RKO (cell line): ENCODE results near the gene KCNJ3.
"Not testable (repeated sequence)": the region's sequence is repeated elsewhere in the genome, so short reads cannot be mapped to it uniquely, and the experiment has no call there.

Experiments
- DNase-seq: peaks from one replicate; pipeline ENCODE4 v3.0.0-alpha.2; 2016; ENCODE audit warnings: low spot score

KCNJ3 gene

DNA sequence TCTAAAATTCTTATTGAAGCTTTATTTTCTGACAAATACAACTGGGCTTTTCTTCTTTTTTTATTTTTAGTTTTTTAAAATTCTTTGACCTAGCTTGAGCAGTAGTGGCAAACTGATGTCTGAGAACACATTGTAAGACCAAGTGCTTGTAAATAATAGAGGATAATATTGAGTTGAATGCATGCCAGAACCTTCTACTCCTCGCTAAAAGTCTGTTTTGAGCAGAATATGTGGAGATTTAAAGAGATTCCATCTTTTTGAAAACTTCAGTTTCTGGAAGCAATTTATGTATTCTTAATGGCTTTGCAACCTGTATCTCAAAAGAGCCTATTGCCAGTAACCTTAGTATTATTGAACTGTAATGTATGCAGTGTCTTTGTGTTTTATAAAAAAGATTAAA, 148.3 kb downstream of the KCNJ3 start:
- DNase-seq, result no peak

DNA sequence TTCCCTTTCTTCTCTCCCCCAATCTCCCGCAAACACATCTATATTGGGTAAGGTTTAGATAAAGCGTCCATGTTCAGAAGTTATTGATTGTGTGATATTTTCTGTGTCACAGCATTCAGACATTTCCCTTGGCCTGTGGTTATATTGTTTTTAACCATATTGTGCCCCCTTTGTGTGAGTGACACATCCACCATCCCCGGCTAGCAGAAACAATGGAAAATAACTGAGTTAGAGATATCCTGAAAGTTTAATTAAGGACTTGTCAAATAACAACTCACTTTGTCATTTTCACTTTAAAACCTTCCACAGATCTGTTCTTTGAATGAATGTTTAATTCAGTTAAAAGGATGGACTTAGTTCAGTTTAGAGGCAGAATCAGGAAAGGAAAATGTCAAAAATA, 151.0 kb downstream of the KCNJ3 start:
- DNase-seq, result no peak

DNA sequence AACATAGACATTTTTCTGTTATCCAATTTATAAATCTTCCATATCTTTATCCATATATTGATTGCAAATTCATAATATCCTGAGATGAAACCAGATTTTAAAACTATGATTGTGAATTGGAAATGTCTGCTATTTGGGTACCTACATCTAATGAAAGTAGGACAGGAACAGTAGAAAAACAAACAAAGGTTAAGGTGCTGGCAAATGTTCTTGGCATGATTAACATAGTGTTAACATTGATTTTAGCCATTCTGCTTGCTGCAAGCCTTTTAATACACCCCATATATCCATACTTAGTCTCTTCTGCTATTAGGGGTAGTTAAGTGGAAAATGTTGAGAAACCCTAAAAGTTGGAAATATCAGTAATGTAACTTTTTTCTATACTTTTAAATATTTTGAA, 152.0 kb downstream of the KCNJ3 start:
- DNase-seq, result no peak

DNA sequence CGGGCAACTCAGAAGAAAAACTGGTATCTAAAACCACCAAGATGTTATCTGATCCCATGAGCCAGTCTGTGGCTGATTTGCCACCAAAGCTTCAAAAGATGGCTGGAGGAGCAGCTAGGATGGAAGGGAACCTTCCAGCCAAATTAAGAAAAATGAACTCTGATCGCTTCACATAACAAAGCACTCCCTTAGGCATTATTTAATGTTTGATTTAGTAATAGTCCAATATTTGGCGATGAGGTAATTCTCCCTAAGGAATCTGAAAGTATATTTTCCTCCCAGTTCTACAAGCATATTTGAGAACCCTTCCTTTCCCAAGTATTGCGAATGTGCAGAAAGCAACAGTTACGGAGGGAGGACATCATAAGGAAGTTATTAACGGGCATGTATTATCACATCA, 156.6 kb downstream of the KCNJ3 start:
- DNase-seq, result no peak

DNA sequence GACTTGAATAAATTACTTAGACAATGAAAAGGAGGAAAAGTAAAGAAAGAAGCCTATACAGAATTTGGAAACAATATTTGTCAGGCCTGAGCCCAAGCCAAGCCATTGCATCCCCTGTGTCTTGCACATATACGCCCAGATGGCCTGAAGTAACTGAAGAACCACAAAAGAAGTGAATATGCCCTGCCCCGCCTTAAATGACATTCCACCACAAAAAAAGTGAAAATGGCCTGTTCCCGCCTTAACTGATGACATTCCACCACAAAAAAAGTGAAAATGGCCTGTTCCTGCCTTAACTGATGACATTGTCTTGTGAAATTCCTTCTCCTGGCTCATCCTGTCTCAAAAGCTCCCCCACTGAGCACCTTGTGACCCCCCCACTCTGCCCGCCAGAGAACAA, 168.7 kb downstream of the KCNJ3 start:
- DNase-seq, result not testable (repeated sequence)

DNA sequence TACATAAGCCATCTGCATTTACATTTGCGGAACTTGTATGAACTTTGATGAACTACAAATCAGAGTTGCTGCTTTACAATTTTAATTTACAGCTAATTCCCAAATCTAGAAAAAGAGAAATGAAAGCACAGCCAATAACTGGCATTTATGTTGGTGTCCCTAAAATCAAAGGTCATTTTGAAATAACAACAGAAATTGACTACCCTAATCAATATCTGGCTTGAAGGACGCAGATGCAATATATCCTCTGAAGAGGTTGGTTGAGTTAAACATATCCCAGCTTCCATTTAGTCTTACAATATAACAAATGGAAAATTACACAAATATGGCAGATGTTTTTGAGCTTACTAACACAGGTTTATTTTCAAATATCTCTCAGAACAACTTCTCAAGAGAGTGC, 177.5 kb downstream of the KCNJ3 start:
- no peak for DNase-seq

DNA sequence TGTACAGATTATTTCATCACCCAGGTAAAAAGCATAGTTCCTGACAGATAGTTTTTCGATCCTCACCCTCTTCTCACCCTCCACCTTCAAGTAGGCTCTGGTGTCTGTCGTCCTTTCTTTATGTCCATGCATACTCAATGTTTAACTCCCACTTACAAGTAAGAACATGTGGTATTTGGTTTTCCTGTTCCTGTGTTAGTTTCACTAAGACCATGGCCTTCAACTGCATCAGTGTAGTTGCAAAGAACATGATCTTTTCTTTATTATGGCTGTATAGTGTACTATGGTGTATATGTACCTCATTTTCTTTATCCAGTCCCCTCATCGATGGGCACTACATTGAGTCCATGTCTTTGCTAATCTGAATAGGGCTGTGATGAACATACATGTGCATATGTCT, 184.2 kb downstream of the KCNJ3 start:
- no peak for DNase-seq

DNA sequence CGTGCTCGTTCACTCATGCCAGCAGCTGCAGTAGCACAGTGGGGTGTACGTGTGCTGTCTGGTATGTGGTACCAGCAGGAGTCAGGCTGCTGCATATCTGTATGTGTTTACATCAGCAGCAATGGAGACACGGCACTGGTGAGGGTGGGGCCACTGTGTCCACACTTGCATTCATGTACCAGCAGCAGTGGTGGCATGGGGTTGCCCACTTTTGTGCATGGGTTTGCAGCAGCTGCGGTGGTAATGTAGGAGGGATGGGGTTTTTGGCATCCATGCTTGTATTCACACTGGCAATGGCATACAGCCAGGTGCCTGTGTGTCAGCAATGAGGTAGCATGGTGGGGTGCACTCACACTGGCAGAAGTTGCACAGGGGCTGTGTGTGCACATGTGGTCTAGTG, 187.8 kb downstream of the KCNJ3 start:
- DNase-seq, result no peak

DNA sequence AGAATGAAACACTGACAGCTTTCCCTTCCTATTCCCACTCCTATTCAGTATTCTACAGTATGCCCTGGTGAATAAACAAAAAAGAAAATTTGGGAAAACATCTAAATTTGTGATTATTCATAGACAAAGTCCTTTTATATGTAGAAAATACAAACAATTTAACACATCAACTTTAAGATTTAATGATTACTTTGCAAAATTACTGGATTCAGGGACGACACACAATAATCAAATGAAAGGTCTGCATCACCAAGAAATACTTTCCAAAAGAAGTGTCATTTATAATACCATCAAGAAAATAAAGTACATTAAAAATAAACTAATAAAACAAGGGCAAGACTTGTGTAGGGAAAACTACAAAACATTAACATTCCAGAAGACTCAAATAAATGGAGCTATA, 199.8 kb downstream of the KCNJ3 start:
- no peak for DNase-seq

DNA sequence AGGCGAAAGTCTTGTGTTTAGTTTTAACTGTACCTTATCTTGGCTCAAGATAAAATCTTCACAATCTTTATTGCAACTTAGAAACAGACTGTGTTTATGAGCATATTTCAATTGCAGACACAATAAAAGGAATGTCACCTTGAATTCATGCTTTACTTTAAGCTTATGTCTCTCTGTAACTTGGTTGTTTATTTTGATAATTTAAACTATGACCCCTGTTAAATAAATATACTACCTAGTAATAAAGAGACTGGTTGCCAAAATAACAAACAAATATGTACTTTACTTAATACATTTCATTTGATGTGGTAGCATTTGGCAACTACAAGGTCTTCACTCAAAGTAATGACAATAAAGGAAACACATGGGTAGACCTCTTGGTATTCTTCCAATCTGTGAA, 202.6 kb downstream of the KCNJ3 start:
- DNase-seq, result no peak
